GM21576 (cell line): Measurements from ENCODE around the gene KCNJ3.

Experiments
- ATAC-seq: cut with Tn5 transposase; IDR thresholded peaks from one replicate; pipeline ENCODE4 v1.9.1; 2021; ENCODE audit warnings: mild to moderate bottlenecking, moderate library complexity; ENCODE audit not compliant: unreplicated experiment

Gene KCNJ3

GRCh38 chr2:154704991-154705390 is 6.5 kb downstream of the KCNJ3 start:
- ATAC-seq, result no peak

- no peak for ATAC-seq
These were observed 8.2 kb downstream of the KCNJ3 start for GRCh38 chr2:154706660-154707059.

GRCh38 chr2:154707994-154708575 is 9.6 kb downstream of the KCNJ3 start:
- no peak for ATAC-seq

GRCh38 chr2:154709215-154709614 is 10.7 kb downstream of the KCNJ3 start:
- no peak for ATAC-seq

- ATAC-seq, result no peak
These were observed 11.6 kb downstream of the KCNJ3 start for GRCh38 chr2:154710078-154710477.

- no peak for ATAC-seq
These were observed 12.2 kb downstream of the KCNJ3 start for GRCh38 chr2:154710685-154711084.

GRCh38 chr2:154713675-154714074 is 15.2 kb downstream of the KCNJ3 start:
- no peak for ATAC-seq

- ATAC-seq, result no peak
These were observed 22.2 kb downstream of the KCNJ3 start for GRCh38 chr2:154720651-154721050.

- ATAC-seq, result no peak
These were observed 25.8 kb downstream of the KCNJ3 start for GRCh38 chr2:154724194-154724797.

GRCh38 chr2:154740361-154740760 is 41.9 kb downstream of the KCNJ3 start:
- ATAC-seq, result no peak

- ATAC-seq, result no peak
These were observed 60.4 kb downstream of the KCNJ3 start for GRCh38 chr2:154758871-154759270.

- no peak for ATAC-seq
These were observed 64.1 kb downstream of the KCNJ3 start for GRCh38 chr2:154762638-154763037.

GRCh38 chr2:154771664-154772284 is 73.3 kb downstream of the KCNJ3 start:
- no peak for ATAC-seq

- ATAC-seq, result no peak
These were observed 78.3 kb downstream of the KCNJ3 start for GRCh38 chr2:154776825-154777224.

- ATAC-seq, result no peak
These were observed 95.9 kb downstream of the KCNJ3 start for GRCh38 chr2:154794406-154794805.

GRCh38 chr2:154795651-154796050 is 97.2 kb downstream of the KCNJ3 start:
- ATAC-seq, result no peak

- ATAC-seq, result no peak
These were observed 106.0 kb downstream of the KCNJ3 start for GRCh38 chr2:154804451-154804850.

- no peak for ATAC-seq
These were observed 115.1 kb downstream of the KCNJ3 start for GRCh38 chr2:154813636-154814035.

- no peak for ATAC-seq
These were observed 116.4 kb downstream of the KCNJ3 start for GRCh38 chr2:154814856-154815255.

GRCh38 chr2:154825358-154825757 is 126.9 kb downstream of the KCNJ3 start:
- ATAC-seq, result no peak

- ATAC-seq, result no peak
These were observed 128.3 kb downstream of the KCNJ3 start for GRCh38 chr2:154826827-154827226.

- ATAC-seq, result no peak
These were observed 128.8 kb downstream of the KCNJ3 start for GRCh38 chr2:154827286-154827685.

GRCh38 chr2:154832711-154833110 is 134.2 kb downstream of the KCNJ3 start:
- no peak for ATAC-seq
